Measurements from ENCODE around the gene FHL2.

DNA sequence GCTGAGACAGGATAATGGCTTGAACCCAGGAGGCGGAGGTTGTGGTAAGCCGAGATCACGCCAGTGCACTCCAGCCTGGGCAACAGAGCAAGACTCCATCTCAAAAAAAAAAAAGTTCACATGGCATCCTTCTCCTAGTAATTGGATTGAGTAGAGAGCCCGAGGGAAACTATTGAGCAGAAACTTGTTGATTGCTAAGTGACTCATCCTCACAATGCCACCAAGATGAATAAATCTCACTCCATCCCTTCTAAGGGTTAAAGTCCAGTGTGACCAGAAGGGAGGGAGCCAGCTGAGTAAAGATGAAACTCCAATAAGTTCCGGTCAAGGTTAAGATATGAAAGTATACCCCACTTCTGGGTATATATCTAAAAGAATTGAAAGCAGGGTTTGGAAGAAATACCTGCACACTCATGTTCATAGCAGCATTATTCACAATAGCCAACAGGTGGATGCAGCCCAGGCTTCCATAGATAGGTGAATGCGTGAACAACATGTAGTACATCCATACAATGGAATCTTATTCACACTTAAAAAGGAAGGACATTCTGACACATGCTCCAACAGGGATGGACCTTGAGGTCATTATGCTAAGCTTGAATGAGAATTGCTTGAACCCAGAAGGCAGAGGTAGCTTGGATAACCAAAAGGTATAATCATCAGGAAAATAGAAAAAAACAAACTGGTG lies 13.0 kb upstream of the FHL2 start:
- TF ChIP-seq ZNF785 (CRISPR knock-in tag; IDR thresholded peaks at IDR 0.05), result no peak
- TF ChIP-seq POLR2A (conservative IDR thresholded peaks at IDR 0.05), result no peak
- TF ChIP-seq ZNF282 (CRISPR knock-in tag; IDR thresholded peaks at IDR 0.05), result no peak
- TF ChIP-seq MTA3 (IDR thresholded peaks at IDR 0.05; ENCODE audit: borderline replicate concordance), result no peak
- TF ChIP-seq, protein P1, sequence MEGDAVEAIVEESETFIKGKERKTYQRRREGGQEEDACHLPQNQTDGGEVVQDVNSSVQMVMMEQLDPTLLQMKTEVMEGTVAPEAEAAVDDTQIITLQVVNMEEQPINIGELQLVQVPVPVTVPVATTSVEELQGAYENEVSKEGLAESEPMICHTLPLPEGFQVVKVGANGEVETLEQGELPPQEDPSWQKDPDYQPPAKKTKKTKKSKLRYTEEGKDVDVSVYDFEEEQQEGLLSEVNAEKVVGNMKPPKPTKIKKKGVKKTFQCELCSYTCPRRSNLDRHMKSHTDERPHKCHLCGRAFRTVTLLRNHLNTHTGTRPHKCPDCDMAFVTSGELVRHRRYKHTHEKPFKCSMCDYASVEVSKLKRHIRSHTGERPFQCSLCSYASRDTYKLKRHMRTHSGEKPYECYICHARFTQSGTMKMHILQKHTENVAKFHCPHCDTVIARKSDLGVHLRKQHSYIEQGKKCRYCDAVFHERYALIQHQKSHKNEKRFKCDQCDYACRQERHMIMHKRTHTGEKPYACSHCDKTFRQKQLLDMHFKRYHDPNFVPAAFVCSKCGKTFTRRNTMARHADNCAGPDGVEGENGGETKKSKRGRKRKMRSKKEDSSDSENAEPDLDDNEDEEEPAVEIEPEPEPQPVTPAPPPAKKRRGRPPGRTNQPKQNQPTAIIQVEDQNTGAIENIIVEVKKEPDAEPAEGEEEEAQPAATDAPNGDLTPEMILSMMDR (IDR thresholded peaks at IDR 0.05 in 2 of 3, conservative IDR thresholded peaks at IDR 0.05 in 1 of 3; ENCODE audit: insufficient read depth in 2 of 3, low read depth in 1 of 3, low read length in 3 of 3), result no peak
- no peak for TF ChIP-seq RNF2 (IDR thresholded peaks at IDR 0.05)
- TF ChIP-seq ZNF384 (IDR thresholded peaks at IDR 0.05; ENCODE audit: low read depth, low read length), result no peak
- TF ChIP-seq ZNF444 (CRISPR knock-in tag; IDR thresholded peaks at IDR 0.05), result no peak
- TF ChIP-seq ELK3 (CRISPR knock-in tag; IDR thresholded peaks at IDR 0.05), result no peak
- TF ChIP-seq, protein P2, sequence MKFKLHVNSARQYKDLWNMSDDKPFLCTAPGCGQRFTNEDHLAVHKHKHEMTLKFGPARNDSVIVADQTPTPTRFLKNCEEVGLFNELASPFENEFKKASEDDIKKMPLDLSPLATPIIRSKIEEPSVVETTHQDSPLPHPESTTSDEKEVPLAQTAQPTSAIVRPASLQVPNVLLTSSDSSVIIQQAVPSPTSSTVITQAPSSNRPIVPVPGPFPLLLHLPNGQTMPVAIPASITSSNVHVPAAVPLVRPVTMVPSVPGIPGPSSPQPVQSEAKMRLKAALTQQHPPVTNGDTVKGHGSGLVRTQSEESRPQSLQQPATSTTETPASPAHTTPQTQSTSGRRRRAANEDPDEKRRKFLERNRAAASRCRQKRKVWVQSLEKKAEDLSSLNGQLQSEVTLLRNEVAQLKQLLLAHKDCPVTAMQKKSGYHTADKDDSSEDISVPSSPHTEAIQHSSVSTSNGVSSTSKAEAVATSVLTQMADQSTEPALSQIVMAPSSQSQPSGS (CRISPR knock-in tag; IDR thresholded peaks at IDR 0.05), result no peak
- TF ChIP-seq REST (IDR thresholded peaks at IDR 0.05; ENCODE audit: borderline replicate concordance), result no peak
- no peak for TF ChIP-seq REST (CRISPR knock-in tag; IDR thresholded peaks at IDR 0.05; ENCODE audit: low read depth)
- no peak for TF ChIP-seq NFATC3 (IDR thresholded peaks at IDR 0.05)
- TF ChIP-seq ZNF239 (CRISPR knock-in tag; IDR thresholded peaks at IDR 0.05), result no peak
